ENCODE results near the gene NLN.

DNA sequence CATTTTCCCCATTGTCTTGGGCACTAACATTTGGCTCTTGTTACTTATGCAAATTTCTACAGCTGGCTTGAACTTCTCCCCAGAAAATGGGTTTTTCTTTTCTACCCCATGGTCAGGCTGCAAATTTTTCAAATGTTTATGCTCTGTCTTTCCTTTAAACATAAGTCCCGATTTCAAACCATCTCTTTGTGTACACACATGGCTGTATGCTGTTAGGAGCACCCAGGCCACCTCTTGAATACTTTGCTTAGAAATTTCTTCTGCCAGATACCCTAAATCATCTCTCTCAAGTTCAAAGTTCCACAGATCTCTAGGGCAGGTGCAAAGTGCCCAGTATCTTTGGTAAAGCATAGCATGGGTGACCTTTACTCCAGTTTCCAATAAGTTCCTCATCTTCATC, 45.6 kb downstream of the NLN start:
- TF ChIP-seq, protein P1, sequence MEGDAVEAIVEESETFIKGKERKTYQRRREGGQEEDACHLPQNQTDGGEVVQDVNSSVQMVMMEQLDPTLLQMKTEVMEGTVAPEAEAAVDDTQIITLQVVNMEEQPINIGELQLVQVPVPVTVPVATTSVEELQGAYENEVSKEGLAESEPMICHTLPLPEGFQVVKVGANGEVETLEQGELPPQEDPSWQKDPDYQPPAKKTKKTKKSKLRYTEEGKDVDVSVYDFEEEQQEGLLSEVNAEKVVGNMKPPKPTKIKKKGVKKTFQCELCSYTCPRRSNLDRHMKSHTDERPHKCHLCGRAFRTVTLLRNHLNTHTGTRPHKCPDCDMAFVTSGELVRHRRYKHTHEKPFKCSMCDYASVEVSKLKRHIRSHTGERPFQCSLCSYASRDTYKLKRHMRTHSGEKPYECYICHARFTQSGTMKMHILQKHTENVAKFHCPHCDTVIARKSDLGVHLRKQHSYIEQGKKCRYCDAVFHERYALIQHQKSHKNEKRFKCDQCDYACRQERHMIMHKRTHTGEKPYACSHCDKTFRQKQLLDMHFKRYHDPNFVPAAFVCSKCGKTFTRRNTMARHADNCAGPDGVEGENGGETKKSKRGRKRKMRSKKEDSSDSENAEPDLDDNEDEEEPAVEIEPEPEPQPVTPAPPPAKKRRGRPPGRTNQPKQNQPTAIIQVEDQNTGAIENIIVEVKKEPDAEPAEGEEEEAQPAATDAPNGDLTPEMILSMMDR (IDR thresholded peaks at IDR 0.05; ENCODE audit: borderline replicate concordance, extremely low read depth, low read length, poor library complexity, severe bottlenecking), result no peak
- no peak for TF ChIP-seq EZH2 (IDR thresholded peaks at IDR 0.05; ENCODE audit: borderline replicate concordance, low read depth, low read length, severe bottlenecking)

Measured in DND-41 (cell line).